ENCODE results near the gene SOSTDC1.
"Not testable (repeated sequence)": the region's sequence is repeated elsewhere in the genome, so short reads cannot be mapped to it uniquely, and the experiment has no call there.

The SOSTDC1 gene

GRCh38 chr7:16460789-16461493, 4.6 kb downstream of the SOSTDC1 start:
- no peak for DNase-seq

GRCh38 chr7:16456303-16456702, 9.2 kb downstream of the SOSTDC1 start:
- not testable (repeated sequence) for DNase-seq

DNA sequence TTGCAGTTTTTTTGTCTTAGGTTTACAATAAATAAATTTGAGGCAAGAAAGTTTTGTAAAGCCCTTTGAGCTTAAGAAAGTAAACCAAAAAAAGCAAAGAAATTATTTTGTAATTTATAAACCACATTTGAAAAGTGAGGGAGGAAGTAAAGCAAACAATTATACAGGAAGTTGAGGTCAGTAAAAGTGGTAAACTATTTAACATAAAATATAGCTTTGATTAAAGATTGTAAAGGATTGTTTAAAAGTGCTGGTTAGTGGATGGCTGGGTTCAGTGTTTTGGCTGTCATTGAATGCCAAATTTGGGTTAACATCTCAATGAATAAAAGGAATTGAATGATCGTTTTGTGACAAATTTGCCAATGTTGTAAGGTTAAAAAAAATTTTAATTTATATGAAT, 9.9 kb downstream of the SOSTDC1 start:
- DNase-seq: no peak

DNA sequence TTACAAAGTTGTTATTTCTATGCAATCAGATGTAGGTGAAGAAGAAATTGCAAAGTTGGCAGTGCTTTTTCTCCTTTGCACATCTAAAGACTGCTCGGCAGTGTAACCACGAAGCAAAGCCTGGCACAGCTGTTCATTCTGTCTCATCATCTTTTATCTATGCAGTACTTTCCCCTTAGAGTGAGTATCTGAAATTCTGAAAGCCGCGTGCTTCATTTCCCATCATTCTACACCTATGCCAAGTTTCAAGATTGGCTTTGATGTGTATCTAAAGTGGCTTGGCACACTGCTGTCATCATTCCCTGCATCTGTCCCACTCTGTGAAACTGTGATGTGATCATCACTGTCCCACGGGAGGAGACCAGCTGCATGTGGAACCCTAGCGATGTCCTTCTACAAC, 15.2 kb downstream of the SOSTDC1 start:
- no peak for DNase-seq

GRCh38 chr7:16447876-16448275, 17.7 kb downstream of the SOSTDC1 start:
- DNase-seq: no peak

DNA sequence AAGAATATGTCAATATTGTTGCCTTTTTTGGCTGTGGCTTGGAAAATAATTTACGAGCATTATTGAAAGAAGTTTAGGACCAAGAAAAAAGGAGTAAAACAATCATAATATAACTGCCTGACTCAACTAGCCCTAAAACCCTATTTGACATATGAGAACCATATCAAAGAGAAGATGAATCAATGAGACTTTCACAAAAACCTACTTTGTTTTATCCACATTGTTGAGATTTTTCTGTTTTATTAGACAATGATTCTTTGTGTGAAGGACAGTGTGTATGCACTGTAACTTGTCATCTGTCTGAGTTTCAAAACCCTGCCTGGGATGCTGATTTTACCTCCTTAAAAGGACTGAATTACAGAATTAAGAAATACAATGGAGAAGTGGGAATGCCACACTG, 19.0 kb downstream of the SOSTDC1 start:
- DNase-seq: no peak

- DNase-seq: not testable (repeated sequence)
Observed at GRCh38 chr7:16443871-16444270, 21.7 kb downstream of the SOSTDC1 start.

DNA sequence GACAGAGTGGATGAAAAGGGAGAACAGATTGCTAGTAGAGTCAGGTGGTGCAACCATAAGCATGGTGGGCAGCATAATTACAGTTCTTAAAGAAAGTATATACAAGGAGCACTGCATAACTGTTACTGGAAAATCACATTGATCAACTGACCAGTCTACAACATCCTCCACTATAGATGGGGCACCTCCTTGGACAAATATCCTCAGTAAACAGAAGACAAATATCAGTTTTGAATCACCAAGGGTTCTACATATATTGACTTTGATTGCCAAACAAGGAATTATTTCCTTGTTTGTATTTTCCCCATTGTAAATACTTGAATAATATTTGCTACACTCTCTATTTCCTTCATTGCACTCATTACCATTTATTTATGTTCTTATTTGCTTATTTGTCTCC, 26.6 kb downstream of the SOSTDC1 start:
- DNase-seq: no peak

DNA sequence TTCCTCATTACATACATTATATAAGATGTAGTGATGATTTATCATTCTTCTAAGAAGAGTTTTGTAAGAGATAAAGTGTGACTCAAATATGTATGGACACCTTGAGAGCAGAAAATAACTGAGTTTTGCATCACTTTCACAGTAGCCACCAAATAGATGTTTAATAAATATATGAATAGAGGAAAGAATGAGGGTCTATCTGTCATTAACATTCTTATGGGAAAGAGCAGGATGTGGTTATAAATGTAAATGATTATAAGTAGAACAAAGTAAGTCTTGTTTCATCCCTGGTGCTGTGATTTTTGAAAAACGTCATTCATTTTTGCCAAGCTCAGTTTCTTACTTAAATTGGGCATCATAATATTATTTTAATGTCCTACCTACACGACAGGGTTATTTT, 29.2 kb downstream of the SOSTDC1 start:
- no peak for DNase-seq

DNA sequence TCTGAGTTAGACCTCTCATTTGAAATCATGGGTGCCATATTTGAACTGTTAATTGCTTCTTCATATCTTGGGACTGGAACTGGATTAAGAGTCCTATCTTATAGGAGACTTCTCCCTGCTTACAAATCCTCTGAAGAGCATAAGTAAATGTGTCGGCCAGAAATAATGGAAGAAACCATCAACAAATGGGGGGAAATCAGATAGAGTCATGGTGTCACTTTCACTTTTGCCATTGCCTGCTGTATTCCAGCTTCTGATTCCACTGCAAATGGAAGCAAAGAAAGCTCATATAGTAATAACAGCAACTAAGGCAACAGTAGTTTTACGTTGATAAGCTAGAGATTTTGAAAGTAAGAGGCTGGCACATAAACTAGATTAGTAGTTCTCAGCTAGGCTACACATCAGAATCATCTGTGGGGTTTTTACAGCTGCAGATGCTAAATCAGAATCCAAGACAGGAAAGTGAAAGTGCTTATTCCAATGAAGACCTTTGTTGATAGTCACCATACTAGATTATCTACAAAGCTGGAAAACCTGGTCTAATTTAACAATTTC, 31.9 kb downstream of the SOSTDC1 start:
- no peak for DNase-seq

DNA sequence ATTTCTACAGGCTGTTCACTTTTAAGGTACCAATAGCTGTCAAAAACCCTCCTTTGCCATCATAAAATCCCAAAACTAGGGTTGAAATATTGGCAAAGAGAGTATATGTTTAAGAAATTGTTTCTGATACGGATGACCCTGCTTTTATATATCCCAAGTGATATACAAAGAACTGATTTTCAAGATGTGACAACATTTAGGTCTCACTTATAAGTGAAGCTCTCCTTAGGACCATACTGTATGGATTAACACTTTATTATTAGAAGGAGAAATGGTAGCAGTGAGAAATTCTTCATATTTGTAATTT, 33.2 kb downstream of the SOSTDC1 start:
- no peak for DNase-seq

- peak; percentile 30 for DNase-seq
Observed at GRCh38 chr7:16431646-16432424, 33.7 kb downstream of the SOSTDC1 start.

DNA sequence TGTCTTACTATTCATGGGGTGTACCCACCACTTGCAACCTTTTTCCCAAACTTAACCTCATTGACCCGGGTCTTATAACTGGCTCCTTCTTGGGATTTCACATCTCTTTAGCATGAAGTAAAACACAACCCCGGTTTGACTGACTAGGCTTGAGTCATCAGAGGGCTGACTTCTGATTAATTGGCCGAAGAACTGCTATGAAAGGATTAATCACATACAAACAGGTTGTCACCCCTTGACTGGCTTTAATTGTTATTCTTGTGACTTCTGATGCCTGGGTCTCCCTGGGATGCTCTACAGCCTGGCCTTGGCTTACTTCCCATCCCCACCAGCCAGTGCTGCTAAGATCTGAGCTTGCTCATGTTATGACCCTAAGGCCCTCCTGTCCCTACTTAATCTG, 35.4 kb downstream of the SOSTDC1 start:
- DNase-seq: no peak

DNA sequence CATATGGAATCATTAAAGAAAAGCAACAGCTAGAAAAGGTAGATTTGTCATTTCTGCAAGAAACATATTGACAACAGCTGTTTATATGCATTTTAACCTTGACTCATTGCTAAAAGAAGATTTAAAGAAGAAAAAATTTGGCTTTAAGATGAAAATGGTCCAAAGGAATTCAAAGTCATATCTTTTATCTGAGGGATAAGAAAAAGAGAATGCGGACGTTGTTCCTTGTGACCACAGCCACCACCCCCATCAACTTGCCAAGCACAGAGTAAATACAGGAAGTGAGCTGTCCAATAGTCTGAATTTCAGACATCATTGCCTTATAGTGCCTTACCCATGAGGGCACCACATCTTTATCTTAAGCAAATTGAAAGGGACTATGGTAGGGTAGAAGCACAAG, 36.9 kb downstream of the SOSTDC1 start:
- DNase-seq: no peak

GRCh38 chr7:16428182-16428581, 37.4 kb downstream of the SOSTDC1 start:
- DNase-seq: no peak

DNA sequence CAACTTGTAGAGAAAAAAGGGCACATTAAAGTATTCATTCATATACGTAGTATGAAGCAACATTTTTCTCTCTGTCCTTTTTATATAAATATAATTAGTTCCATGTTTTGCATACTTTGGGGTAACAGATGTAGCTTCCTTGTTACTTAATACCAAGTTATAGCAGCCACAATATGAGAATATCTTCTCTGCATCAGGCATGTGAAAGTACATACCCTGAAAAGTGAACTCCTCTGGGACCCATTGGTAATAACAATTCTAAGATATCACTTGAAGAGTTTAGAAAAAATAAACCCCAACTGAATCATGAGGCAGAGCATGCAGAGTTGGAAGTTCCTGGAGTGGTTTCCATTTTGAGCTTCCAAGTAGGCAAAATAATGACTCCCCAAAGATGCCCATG, 41.8 kb downstream of the SOSTDC1 start:
- DNase-seq: no peak

DNA sequence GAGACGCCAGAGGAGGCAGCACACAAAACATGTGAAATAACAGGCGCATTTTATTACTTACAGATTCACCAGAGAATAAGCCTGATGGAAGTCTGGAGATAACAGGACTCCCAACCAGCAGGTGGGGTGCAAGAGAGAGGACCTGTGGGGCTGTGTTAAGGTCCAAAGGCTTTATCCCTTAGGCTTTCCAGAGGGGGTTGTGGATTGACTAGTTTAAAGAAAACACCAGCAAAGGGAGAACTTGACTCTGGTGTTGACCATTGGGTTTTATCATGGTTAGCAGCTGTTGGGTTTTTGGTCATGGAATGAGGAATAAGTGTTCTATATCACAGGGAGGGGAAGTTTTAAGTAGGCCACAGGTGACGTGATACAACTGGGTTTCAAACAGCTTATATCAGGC, 42.6 kb downstream of the SOSTDC1 start:
- DNase-seq: no peak

DNA sequence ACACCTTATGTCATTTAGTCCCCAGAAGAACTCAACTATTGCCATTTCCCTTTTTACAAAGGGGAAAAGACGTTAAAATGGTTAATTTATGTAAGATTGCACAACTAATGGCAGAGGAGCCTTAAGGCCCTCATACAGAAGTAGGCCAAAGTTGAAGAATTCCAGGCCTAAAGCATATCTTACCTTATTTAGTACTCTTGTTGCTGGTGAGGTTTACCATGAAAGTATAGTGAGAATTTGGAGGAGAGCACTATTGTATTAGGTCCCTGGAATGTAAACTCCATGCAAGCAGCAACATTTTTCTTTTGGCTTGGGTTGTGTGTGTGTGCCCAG, 43.5 kb downstream of the SOSTDC1 start:
- no peak for DNase-seq

DNA sequence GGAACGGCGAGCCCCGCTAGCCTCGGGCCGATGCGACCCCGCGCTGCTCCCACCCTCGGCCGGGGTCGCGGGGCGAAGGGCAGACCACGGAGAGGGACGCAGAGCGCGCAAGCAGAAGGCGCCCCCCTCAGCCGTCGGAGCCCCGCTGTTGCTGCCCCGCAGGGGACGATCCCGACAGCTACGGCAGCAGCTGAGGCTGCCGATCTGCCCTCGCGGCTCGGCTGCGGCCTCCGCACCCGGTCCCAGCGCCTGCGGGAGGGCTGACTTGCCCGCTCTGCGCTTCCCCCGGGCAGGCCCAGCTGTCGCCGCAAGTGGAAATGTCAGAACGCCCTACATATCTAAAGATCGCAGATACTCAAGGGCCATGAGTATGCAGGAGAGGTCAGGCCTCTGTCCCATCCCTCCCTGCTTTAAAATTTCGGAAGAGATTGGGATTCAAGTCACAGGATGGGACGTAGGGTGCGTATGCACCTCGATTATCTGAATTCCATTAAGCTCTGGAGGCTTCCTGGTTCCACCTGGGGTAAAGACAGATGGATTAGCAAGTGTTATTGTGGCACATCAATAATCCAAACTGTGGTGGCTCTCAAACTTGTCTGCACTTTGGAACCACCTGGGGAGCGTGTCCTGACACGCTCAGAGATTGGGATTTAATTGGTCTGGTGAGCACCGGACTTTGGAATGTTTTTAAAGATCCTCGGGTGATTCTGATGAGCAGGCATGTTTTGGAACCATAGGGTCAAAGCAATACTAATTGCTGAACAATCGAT, 44.0 kb downstream of the SOSTDC1 start, which contains the start of gene CRPPA:
TSS of gene CRPPA (minus strand) at position 206 of the 770 bp plus-strand sequence. CDS start 216 bp downstream, outside the sequence.
- DNase-seq: peak; percentile 8

GRCh38 chr7:16420649-16421332, 44.7 kb downstream of the SOSTDC1 start:
- DNase-seq: peak; percentile 85

- no peak for DNase-seq
Observed at GRCh38 chr7:16420329-16420648, 45.2 kb downstream of the SOSTDC1 start.

DNA sequence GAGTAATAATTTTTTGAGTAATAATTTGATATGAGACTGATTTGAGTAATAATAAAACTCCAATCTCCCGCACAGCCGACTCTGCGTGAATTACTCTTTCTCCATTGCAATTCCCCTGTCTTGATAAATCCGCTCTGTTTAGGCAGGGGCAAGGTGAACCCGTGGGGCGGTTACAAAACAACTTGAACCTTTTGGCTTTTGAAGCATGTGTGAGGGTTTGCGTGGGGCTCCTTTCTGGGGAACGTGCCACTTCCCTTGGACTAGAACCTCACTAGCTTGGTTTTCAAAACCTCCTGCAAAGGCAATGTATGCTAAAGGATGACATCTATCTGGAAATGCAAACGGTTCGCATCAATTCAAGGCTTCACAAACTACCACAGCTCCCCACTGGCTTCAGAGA, 45.7 kb downstream of the SOSTDC1 start:
- DNase-seq: no peak

- no peak for DNase-seq
Observed at GRCh38 chr7:16419126-16419525, 46.4 kb downstream of the SOSTDC1 start.

All from activated CD4-positive, alpha-beta T cell treated with anti-CD3 and anti-CD28 coated beads, Interleukin-2, amount 50 U/mL, for 16 hours (primary cell).